ENCODE measurements around the gene KRTAP12-2.

The KRTAP12-2 gene

GRCh38 chr21:44623575-44623974, 43.2 kb downstream of the KRTAP12-2 start:
- no peak for DNase-seq

- DNase-seq = no peak
These were observed 46.8 kb downstream of the KRTAP12-2 start for GRCh38 chr21:44619886-44620285.

GRCh38 chr21:44618909-44619308, 47.8 kb downstream of the KRTAP12-2 start:
- no peak for DNase-seq

- DNase-seq = no peak
These were observed 48.2 kb downstream of the KRTAP12-2 start for GRCh38 chr21:44618504-44618903.

GRCh38 chr21:44617071-44617501, 49.6 kb downstream of the KRTAP12-2 start:
- no peak for DNase-seq

- DNase-seq = no peak
These were observed 50.2 kb downstream of the KRTAP12-2 start for GRCh38 chr21:44616591-44616926.

All from GOT3 (cell line).